ENCODE results near the gene JMJD7. TPM values are rescaled to one million over a fixed set of nuclear protein-coding genes. Genes with fewer than 3 reads are reported as not detected.

The JMJD7 gene
- total RNA-seq, 2 experiments from 2014 or later: 35.6 to 38.4 TPM

DNA sequence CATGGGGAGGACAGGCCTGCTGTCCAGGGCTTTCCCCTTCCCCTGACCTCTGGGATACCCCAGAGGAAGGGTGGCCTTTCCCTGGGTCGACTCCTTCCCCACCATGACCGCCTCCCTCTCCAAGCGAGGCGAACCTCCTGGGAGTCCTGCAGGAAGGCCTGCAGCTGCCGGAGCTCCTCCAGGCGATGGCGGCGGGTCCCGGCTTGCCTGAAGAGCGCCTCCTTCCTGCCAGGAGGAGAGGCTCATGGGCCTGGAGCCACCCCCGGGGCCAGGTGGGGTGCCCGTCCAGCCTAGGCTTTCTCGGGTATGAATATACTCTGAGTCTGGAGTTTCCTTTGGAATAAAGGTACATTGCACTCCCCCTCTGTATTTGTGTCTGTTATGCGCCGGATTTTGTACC, 30.9 kb downstream of the JMJD7 start:
- Histone ChIP-seq H3K4me1 (ENCODE audit: insufficient read depth, low read length) (peaks cover 14% of the 10 kb centered on the region), H3K9me3 (ENCODE audit: control insufficient read depth in 1 of 2, insufficient read depth in 1 of 2, low read length in 2 of 2) (no peaks in the 10 kb centered on the region), H3K27ac (ENCODE audit: low read depth in 1 of 2, low read length in 2 of 2) (no peak overlapping the region), H3K4me3 (ENCODE audit: low read length) (no peak overlapping the region), H3K27me3 (ENCODE audit: control insufficient read depth in 1 of 2, insufficient read depth in 2 of 2, low read length in 2 of 2) (no peaks in the 10 kb centered on the region), H3K36me3 (ENCODE audit: insufficient read depth, low read length) (no peaks in the 10 kb centered on the region)
- peaks cover 5% of the 10 kb centered on the region for H3K4me1 Mint-ChIP-seq (ENCODE audit: low read depth)
- ATAC-seq (ENCODE audit: poor library complexity) (no peak), DNase-seq (no peak)
- POLR2A ChIA-PET: no interaction called here
- H3K4me3 Mint-ChIP-seq: no peak overlapping the region
- H3K36me3 Mint-ChIP-seq (ENCODE audit: low read depth): no peaks in the 10 kb centered on the region
- no peak overlapping the region for H3K27ac Mint-ChIP-seq
- no peaks in the 10 kb centered on the region for H3K27me3 Mint-ChIP-seq
- CTCF ChIA-PET: no interaction called here
- no peaks in the 10 kb centered on the region for H3K9me3 Mint-ChIP-seq
- TF ChIP-seq, protein P1, sequence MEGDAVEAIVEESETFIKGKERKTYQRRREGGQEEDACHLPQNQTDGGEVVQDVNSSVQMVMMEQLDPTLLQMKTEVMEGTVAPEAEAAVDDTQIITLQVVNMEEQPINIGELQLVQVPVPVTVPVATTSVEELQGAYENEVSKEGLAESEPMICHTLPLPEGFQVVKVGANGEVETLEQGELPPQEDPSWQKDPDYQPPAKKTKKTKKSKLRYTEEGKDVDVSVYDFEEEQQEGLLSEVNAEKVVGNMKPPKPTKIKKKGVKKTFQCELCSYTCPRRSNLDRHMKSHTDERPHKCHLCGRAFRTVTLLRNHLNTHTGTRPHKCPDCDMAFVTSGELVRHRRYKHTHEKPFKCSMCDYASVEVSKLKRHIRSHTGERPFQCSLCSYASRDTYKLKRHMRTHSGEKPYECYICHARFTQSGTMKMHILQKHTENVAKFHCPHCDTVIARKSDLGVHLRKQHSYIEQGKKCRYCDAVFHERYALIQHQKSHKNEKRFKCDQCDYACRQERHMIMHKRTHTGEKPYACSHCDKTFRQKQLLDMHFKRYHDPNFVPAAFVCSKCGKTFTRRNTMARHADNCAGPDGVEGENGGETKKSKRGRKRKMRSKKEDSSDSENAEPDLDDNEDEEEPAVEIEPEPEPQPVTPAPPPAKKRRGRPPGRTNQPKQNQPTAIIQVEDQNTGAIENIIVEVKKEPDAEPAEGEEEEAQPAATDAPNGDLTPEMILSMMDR (IDR thresholded peaks at IDR 0.05): no peak
- intact Hi-C loops (cut with DNase I, micrococcal nuclease): no loop called here

DNA sequence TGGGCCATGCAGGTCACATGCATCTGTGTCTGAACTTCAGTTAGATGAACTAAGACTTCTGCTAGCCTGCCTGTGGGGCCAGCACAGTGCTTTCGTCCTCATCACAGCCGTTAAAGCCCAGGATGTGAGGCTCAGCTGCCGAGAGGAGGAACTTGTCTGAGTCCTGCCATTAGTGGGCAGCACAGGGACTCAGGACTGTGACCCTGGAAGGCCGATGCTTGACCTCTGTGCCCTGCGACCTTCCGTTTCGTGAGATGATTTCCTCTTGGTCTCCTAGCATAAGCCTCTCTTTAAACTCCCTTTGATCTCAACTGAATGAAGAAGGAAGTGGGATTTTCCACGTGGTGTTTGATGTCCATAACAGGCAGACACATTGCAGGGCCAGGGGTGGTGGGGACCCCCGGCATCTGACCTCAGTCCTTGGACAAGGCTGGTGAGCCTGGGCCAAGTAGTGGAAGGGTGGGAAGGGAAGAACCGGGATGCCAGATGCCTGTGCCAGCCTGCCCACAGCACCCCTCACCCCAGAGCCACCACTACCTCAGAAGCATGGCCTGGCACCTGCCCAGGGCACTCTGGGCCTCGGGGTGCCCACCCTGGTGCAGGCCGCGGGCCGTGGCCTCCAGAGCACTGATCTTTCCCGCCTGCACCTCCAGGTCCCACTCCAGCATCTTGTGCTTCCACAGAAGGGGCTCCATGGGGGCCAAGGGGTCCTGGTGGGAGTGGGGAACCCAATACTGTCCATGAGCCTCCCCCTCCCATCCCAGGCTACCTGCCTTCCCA, 32.3 kb downstream of the JMJD7 start:
- Mint-ChIP-seq H3K4me1 (ENCODE audit: low read depth) (peaks cover 5% of the 10 kb centered on the region), H3K27ac (no peak overlapping the region), H3K9me3 (no peaks in the 10 kb centered on the region), H3K27me3 (no peaks in the 10 kb centered on the region), H3K36me3 (ENCODE audit: low read depth) (no peaks in the 10 kb centered on the region), H3K4me3 (no peak overlapping the region)
- H3K4me1 ChIP-seq (ENCODE audit: insufficient read depth, low read length): peaks cover 14% of the 10 kb centered on the region
- DNase-seq: peak in 1 of 14 experiments; percentile 20
- H3K27me3 ChIP-seq (ENCODE audit: control insufficient read depth in 1 of 2, insufficient read depth in 2 of 2, low read length in 2 of 2): no peaks in the 10 kb centered on the region
- no peak overlapping the region for H3K27ac ChIP-seq (ENCODE audit: low read depth in 1 of 2, low read length in 2 of 2)
- ChIA-PET POLR2A (no interaction called here), CTCF (no interaction called here)
- H3K9me3 ChIP-seq (ENCODE audit: control insufficient read depth in 1 of 2, insufficient read depth in 1 of 2, low read length in 2 of 2): no peaks in the 10 kb centered on the region
- no peak overlapping the region for H3K4me3 ChIP-seq (ENCODE audit: low read length)
- H3K36me3 ChIP-seq (ENCODE audit: insufficient read depth, low read length): no peaks in the 10 kb centered on the region
- TF ChIP-seq, protein P1 (IDR thresholded peaks at IDR 0.05): no peak
- no peak for ATAC-seq (ENCODE audit: poor library complexity)
- intact Hi-C loops (cut with DNase I, micrococcal nuclease): no loop called here

DNA sequence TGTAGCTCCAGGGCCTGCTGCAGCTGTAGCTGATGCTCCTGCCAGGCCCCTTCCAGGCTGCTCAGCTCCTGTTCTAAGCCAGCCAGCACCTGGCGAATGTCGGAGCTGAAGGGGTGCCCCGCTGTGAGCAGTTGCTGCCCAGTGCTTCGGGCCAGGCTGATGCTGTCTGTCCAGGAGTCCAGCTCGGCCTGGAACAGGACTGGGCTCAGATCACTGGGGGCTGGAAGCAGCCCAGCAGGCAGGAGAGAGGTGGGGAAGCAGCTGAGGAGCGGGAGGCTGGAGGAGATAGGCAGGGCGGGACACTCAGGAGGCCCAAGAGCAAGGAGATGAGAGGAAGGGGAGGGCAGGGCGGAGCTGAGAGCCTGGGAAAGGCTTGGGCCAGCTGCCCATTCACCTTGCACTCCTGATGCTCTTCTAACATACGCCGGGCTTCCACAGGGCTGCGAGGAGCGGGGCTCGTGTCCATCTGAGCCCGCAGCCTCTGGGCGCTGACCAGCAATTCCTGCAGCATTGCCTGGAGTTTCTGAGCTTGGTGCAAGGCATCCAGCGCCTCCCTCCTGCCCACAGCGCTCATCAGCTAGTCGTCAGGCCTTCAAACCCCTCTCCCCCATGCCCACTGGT, 34.0 kb downstream of the JMJD7 start:
- Histone ChIP-seq H3K36me3 (ENCODE audit: insufficient read depth, low read length) (no peaks in the 10 kb centered on the region), H3K4me3 (ENCODE audit: low read length) (no peak overlapping the region), H3K9me3 (ENCODE audit: control insufficient read depth in 1 of 2, insufficient read depth in 1 of 2, low read length in 2 of 2) (no peaks in the 10 kb centered on the region), H3K27ac (ENCODE audit: low read depth in 1 of 2, low read length in 2 of 2) (no peak overlapping the region), H3K4me1 (ENCODE audit: insufficient read depth, low read length) (peaks cover 14% of the 10 kb centered on the region), H3K27me3 (ENCODE audit: control insufficient read depth in 1 of 2, insufficient read depth in 2 of 2, low read length in 2 of 2) (no peaks in the 10 kb centered on the region)
- Mint-ChIP-seq H3K4me3 (no peak overlapping the region), H3K9me3 (no peaks in the 10 kb centered on the region), H3K36me3 (ENCODE audit: low read depth) (no peaks in the 10 kb centered on the region), H3K4me1 (ENCODE audit: low read depth) (peaks cover 5% of the 10 kb centered on the region), H3K27me3 (no peaks in the 10 kb centered on the region), H3K27ac (no peak overlapping the region)
- DNase-seq (no peak), ATAC-seq (ENCODE audit: poor library complexity) (no peak)
- ChIA-PET CTCF (interaction anchor here (1.6 kb wide), 1 partner anchor 33 kb away, joined by 5 read pairs; no protein-coding TSS in a partner anchor), POLR2A (no interaction called here)
- TF ChIP-seq, protein P1 (IDR thresholded peaks at IDR 0.05): no peak
- intact Hi-C loops (cut with DNase I, micrococcal nuclease): no loop called here

Measured in CD4-positive, alpha-beta T cell (primary cell).